Medulla oblongata (tissue), 1 donor: ENCODE results near the gene FAM170A.
A peak's percentile ranks its signal among the peaks of the same experiment; 100 is the strongest.

Experiments used
- DNase-seq: peaks from one replicate; pipeline ENCODE4 v3.0.0-alpha.2; 2015; ENCODE audit errors: extremely low spot score

FAM170A gene

GRCh38 chr5:119629339-119629738, at the start of gene FAM170A:
Gene FAM170A (plus strand): TSS chr5:119629558. CDS start chr5:119629769, 211 bp downstream.
- DNase-seq: no peak

- DNase-seq: no peak
Measured at GRCh38 chr5:119582987-119583386, 46.4 kb upstream of the FAM170A start.

GRCh38 chr5:119583684-119584083, 45.7 kb upstream of the FAM170A start:
- DNase-seq: no peak

GRCh38 chr5:119596046-119596445, 33.3 kb upstream of the FAM170A start:
- peak; percentile 71 for DNase-seq

- no peak for DNase-seq
Measured at GRCh38 chr5:119597728-119598298, 31.5 kb upstream of the FAM170A start.

GRCh38 chr5:119613937-119614336, 15.4 kb upstream of the FAM170A start:
- no peak for DNase-seq

GRCh38 chr5:119614838-119615237, 14.5 kb upstream of the FAM170A start:
- DNase-seq: no peak

- no peak for DNase-seq
Measured at GRCh38 chr5:119626086-119626485, 3.3 kb upstream of the FAM170A start.

- no peak for DNase-seq
Measured at GRCh38 chr5:119630752-119631440, 1.5 kb downstream of the FAM170A start.

GRCh38 chr5:119631660-119632059, 2.3 kb downstream of the FAM170A start:
- no peak for DNase-seq

GRCh38 chr5:119651486-119651885, 22.1 kb downstream of the FAM170A start:
- DNase-seq: no peak

GRCh38 chr5:119655061-119655460, 25.7 kb downstream of the FAM170A start:
- DNase-seq: no peak

- no peak for DNase-seq
Measured at GRCh38 chr5:119656023-119656422, 26.7 kb downstream of the FAM170A start.

- DNase-seq: no peak
Measured at GRCh38 chr5:119666542-119666941, 37.2 kb downstream of the FAM170A start.

GRCh38 chr5:119678351-119679028, 49.1 kb downstream of the FAM170A start:
- DNase-seq: no peak

GRCh38 chr5:119680080-119680479, 50.7 kb downstream of the FAM170A start:
- DNase-seq: no peak

GRCh38 chr5:119681734-119682133, 52.4 kb downstream of the FAM170A start:
- DNase-seq: no peak

- no peak for DNase-seq
Measured at GRCh38 chr5:119682372-119682771, 53.0 kb downstream of the FAM170A start.
